HG02981 (cell line): ENCODE data around the gene SCN1B.

Experiments used
- ATAC-seq: cut with Tn5 transposase; IDR thresholded peaks from one replicate; pipeline ENCODE4 v1.9.1; 2021; ENCODE audit warnings: mild to moderate bottlenecking, moderate library complexity; ENCODE audit not compliant: unreplicated experiment

SCN1B gene

GRCh38 chr19:35070471-35070870 lies 40.2 kb downstream of the SCN1B start:
- ATAC-seq = no peak

DNA sequence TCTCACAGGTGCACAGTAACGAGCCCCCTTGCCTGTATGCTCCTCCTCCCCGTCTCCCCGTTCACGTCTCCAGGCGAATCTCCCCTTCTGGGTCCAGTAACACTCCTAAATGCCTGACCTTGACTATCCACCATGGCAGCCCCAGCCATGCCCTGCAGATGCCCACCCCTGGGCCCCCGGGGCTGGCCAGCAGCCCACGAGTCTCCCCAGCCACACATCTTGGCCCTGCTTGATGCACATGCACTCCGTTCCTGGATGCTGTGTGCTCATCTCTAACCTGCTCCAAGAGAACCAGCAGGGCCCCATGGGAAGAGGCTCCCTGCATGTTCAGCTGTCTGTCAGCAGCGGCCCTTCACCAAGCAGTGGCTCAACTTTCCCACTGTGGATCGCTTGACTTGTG lies 43.2 kb downstream of the SCN1B start:
- ATAC-seq = no peak

GRCh38 chr19:35073941-35074340 lies 43.7 kb downstream of the SCN1B start:
- no peak for ATAC-seq

DNA sequence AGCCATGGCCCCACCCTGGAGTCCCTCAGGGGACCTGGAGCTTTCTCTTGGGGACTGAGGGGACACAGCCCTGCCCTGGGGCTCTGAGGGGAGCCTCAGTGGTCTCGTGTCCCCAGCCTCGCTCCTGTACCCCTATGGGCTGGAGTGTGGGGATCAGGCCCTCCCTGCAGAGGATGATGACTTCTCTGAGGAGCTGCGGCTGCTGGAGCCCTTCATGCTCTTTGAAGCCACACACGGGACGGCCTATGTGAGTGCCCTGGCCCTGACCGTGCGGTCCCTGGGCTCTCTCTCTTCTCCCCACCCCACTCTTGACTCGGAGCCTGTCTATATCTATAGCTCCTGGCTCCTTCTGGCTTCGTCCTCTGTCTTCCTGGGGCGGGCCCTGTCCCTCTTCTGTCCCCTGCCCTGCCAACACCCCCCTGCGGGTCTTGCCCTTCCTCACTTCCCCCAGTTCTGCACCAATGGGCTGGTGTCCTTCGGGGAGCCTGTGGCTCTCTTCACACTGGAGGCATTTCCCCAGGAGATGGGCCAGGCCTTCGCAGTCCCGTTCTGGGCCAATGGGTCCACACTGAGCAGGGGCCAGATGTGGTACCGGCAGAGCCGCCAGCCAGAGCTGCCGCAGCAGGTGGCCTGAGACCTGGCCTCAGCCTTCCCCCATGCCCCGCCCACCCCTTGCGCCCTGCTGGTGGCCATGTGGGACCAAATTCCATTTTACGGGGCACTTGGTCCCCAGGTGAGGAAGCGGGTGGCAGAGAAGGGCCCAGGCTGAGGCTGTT lies 44.3 kb downstream of the SCN1B start:
- ATAC-seq = no peak

- no peak for ATAC-seq
Measured at GRCh38 chr19:35075202-35076025, 45.1 kb downstream of the SCN1B start.

GRCh38 chr19:35076026-35076370 lies 45.7 kb downstream of the SCN1B start:
- no peak for ATAC-seq

- no peak for ATAC-seq
Measured at GRCh38 chr19:35076657-35077056, 46.4 kb downstream of the SCN1B start.

- ATAC-seq = no peak
Measured at GRCh38 chr19:35077411-35078223, 47.3 kb downstream of the SCN1B start.

DNA sequence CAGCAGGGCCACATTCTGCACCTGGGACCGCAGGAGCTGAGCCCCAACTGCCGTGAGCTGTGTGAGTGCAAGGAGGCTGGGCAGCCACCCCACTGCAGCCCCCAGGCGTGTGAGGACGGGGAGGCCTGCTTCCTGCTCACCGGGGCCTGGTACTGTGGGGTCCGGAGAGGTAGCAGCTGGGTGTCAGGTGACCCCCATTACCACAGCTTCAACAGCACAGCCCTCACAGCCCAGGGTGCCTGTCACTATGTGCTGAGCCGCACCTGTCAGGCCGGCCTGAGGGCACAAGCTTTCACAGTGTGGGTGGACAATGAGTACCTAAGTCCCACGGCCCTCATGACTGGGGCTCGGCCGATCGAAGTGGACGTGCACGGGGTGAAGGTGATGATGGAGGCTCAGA lies 49.6 kb downstream of the SCN1B start:
- no peak for ATAC-seq

DNA sequence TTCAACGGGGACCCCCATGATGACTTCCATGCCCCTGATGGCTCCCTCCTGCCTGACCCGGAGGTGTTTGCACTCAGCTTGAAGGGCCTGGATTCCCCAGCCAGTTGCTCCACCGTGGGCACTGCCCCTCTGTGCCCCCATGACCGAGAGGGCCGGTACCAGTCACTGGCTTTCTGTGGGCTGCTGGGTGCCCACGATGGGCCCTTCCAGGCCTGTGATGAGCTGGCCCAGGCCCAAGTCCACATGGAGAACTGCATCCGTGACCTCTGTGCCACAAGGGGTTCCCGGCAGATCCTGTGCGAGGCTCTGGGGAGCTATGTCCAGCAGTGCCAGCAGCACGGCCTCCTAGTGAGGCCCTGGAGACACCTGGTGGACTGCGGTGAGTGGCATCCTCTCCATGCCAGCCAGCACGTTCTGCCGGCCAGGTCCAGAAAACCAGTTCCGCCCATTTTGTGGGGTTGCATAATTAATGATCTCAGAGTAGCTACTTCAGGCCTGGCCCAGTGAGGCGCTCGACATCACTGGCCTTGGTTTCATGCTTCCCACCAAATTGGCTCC lies 50.4 kb downstream of the SCN1B start:
- no peak for ATAC-seq

DNA sequence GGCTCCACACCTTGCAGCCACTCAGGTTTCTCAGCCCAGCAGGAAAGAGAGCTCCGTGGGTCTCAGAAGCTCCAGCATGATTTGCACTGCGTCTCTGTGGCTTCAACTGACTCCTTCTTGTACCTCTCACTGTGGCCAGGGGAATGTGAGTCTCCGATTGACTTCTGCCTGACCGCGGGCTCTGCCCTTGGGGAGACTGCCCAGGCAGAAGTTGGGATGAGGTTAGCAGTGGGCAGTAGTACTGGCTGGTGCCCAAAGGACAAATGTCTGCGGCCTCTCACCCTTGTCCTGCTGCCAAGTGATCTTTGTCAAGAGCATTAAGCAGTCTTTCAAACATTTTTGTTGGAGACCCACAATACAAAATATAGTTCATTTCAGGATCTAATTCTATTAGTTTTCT lies 50.9 kb downstream of the SCN1B start:
- ATAC-seq = no peak

DNA sequence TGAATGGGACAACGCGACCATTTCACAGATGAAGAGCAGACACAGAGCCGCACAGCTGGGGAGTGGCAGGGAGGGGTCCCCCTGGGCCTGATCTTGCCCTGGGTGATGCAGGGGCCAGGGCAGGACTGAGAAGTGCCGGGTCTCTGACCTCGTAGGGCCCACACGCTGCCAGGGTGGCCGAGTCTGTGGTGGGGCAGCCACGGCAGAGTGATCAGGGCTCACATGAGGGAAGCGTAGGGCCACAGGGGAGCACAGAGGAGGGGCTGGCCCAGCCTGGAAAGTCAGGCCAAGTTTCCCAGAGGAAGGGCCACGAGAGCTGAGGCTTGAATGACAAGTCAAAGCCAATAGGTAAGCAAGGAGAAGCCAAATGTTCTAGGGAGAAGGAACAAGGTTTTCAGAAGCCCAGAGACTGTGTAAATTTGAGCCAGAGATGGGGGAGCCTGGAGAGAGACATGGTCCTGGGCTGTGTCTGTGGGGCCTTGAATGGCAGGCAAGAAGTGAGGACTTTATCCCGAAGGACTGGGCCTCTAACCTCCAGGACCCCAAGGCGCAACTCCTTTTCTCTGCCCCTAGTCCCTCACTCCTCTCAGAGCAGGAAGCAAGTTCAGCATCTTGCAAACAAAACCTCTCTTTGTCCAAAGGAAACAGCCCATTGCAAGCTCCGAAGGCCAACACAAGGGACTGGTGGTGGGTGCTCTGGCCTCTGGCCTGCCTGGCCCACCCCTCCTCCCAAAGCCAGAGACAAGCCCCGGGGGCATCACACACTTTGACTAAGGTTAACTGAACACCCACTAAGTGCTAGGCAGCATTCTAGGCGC lies 53.6 kb downstream of the SCN1B start:
- no peak for ATAC-seq

DNA sequence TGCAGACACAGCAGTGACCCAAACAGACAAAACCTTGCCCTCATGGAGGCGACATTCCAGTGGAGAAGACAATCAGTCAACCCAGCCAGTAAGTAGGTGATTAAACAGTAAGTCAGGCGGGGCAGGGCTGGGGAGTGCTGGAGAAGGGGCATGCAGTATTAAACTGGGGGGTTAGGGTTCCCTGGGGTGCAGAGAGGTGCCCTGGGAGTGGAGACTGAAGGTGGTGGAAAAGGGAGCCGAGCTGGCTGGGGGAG lies 54.2 kb downstream of the SCN1B start:
- no peak for ATAC-seq

DNA sequence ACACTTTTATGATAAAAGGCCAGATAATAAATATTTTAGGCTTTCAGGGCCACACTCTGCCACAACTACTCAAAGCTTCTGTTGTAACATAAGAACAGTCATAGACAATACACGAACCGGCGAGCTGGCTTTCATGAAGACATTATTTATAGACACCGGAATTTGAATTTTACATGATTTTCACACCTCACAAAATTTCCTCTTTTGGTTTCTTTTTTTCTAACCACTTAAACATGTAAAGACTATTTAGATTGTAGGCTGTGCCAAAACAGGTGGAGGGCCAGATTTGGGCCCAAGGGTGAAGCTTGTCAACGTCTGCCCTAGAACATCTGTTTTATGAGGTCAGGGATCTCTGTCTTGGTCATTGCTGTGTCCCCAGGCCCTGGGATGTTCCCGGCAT lies 55.7 kb downstream of the SCN1B start:
- ATAC-seq = no peak

DNA sequence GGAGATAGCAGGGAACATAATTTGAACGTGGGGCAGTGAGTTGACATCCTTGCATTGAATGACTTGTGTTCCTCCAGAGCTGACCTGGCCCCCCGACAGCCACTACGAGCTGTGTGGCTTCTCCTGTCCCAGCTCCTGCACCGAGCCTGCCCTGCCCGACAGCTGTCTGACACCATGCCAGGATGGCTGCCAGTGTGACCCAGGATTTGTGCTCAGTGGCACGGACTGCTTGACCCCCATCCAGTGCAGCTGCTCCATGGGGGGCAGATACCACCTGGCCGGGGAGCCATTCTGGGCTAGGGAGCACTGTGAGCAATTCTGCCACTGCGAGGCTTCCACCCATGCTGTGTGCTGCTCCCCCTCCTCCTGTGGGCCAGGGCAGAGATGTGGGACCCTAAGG lies 56.2 kb downstream of the SCN1B start:
- no peak for ATAC-seq

GRCh38 chr19:35087393-35087792 lies 57.1 kb downstream of the SCN1B start:
- ATAC-seq = no peak

GRCh38 chr19:35088131-35088913 lies 58.1 kb downstream of the SCN1B start:
- ATAC-seq = no peak

- no peak for ATAC-seq
Measured at GRCh38 chr19:35089554-35089953, 59.3 kb downstream of the SCN1B start.
